Measurements from ENCODE around the gene GTSE1. TPM values are rescaled to one million over a fixed set of nuclear protein-coding genes. Genes with fewer than 3 reads are reported as not detected.

GTSE1 gene
- total RNA-seq, 1 experiment from 2014 or later: 42.6 TPM

GRCh38 chr22:46300491-46300890, 3.8 kb downstream of the GTSE1 start:
- Histone ChIP-seq H3K23ac (ENCODE audit: insufficient read length, low read depth, low read length) (no peak overlapping the region), H3K18ac (ENCODE audit: insufficient read length, low read depth, low read length) (no peak overlapping the region), H3K23me2 (ENCODE audit: insufficient read length, low read depth, low read length, poor library complexity, severe bottlenecking) (peaks cover 9% of the 10 kb centered on the region), H3K4me2 (ENCODE audit: insufficient read depth, insufficient read length, low read length) (no peak overlapping the region), H3K27me3 (ENCODE audit: insufficient read depth, low read length) (no peaks in the 10 kb centered on the region), H2BK12ac (ENCODE audit: insufficient read length, low read depth, low read length) (no peak overlapping the region), H2BK20ac (ENCODE audit: low read depth, low read length, poor library complexity, severe bottlenecking) (no peak overlapping the region), H3K27ac (ENCODE audit: insufficient read length, low read depth, low read length) (no peak overlapping the region), H2BK120ac (ENCODE audit: low read depth, low read length, poor library complexity, severe bottlenecking) (no peak overlapping the region), H3K14ac (ENCODE audit: insufficient read depth, low read length) (no peak overlapping the region), H3T11ph (ENCODE audit: low read length) (no peak overlapping the region), H2AK5ac (ENCODE audit: insufficient read length, low read length) (no peak overlapping the region), H2BK5ac (ENCODE audit: insufficient read length, low read length) (no peak overlapping the region), H3K9ac (ENCODE audit: extremely low read depth, insufficient read length, low read length) (no peak overlapping the region), H3K4me1 (ENCODE audit: insufficient read depth, low read length) (no peaks in the 10 kb centered on the region), H3K56ac (ENCODE audit: insufficient read length, low read depth, low read length) (no peak overlapping the region), H3K9me3 (ENCODE audit: control insufficient read depth, low read depth, low read length) (no peaks in the 10 kb centered on the region), H4K91ac (ENCODE audit: insufficient read length, low read depth, low read length) (no peak overlapping the region), H2BK15ac (ENCODE audit: low read depth, low read length) (no peak overlapping the region), H2AFZ (ENCODE audit: low read length) (no peak overlapping the region), H3K79me1 (ENCODE audit: insufficient read depth, low read depth, low read length, poor library complexity, severe bottlenecking) (peaks cover 7% of the 10 kb centered on the region), H4K20me1 (ENCODE audit: control insufficient read depth, insufficient read depth, insufficient read length) (no peaks in the 10 kb centered on the region), H4K8ac (replicated peaks; ENCODE audit: insufficient read length, low read depth, low read length) (no peak overlapping the region), H3K79me2 (ENCODE audit: insufficient read depth, low read length) (peaks cover 6% of the 10 kb centered on the region; the same call in 1 of the 2 replicates), H3K4ac (ENCODE audit: low read depth, low read length) (no peak overlapping the region), H4K5ac (ENCODE audit: insufficient read length, low read depth, low read length) (no peak overlapping the region)
- no peak for DNase-seq
- TF ChIP-seq, protein P1, sequence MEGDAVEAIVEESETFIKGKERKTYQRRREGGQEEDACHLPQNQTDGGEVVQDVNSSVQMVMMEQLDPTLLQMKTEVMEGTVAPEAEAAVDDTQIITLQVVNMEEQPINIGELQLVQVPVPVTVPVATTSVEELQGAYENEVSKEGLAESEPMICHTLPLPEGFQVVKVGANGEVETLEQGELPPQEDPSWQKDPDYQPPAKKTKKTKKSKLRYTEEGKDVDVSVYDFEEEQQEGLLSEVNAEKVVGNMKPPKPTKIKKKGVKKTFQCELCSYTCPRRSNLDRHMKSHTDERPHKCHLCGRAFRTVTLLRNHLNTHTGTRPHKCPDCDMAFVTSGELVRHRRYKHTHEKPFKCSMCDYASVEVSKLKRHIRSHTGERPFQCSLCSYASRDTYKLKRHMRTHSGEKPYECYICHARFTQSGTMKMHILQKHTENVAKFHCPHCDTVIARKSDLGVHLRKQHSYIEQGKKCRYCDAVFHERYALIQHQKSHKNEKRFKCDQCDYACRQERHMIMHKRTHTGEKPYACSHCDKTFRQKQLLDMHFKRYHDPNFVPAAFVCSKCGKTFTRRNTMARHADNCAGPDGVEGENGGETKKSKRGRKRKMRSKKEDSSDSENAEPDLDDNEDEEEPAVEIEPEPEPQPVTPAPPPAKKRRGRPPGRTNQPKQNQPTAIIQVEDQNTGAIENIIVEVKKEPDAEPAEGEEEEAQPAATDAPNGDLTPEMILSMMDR (conservative IDR thresholded peaks at IDR 0.05): no peak
- Mint-ChIP-seq H3K4me3 (no peak overlapping the region), H3K9me3 (no peaks in the 10 kb centered on the region), H3K4me1 (peaks cover 18% of the 10 kb centered on the region in 2 experiments), H3K27ac (peak overlapping the region in 2 of 3 experiments; percentile 2 to 29; a peak in 1 of 7 replicates), H3K27me3 (ENCODE audit: low read depth) (no peaks in the 10 kb centered on the region), H3K36me3 (ENCODE audit: insufficient read depth in 1 of 3, low read depth in 3 of 3) (peaks cover 17 to 46% (median 35%) of the 10 kb centered on the region in 3 experiments; a peak in 6 of 7 replicates)
- WGBS (ENCODE audit: extremely low coverage, insufficient read length, low lambda C conversion rate): no CpG with 5 or more reads among the region's 7 CpGs

All from H9 (cell line).